ENCODE data around the gene RAB11A.

DNA sequence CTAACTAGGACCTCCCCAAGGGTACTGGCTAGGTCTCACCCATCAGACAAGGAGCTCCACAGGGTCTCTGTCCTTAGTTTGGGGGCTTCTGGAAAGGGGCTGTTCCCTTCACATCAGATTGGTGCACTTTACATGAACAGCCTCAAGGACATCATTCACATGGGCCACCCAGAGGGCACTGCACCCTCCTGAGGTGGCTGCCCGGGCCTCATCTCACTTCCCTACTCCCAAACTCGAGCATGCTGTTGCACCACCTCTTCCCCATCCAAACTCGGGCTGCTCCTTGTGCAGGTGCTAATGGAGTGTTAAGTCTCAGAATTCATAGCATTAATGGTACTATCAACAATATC lies 48.1 kb downstream of the RAB11A start:
- TF ChIP-seq, protein P1, sequence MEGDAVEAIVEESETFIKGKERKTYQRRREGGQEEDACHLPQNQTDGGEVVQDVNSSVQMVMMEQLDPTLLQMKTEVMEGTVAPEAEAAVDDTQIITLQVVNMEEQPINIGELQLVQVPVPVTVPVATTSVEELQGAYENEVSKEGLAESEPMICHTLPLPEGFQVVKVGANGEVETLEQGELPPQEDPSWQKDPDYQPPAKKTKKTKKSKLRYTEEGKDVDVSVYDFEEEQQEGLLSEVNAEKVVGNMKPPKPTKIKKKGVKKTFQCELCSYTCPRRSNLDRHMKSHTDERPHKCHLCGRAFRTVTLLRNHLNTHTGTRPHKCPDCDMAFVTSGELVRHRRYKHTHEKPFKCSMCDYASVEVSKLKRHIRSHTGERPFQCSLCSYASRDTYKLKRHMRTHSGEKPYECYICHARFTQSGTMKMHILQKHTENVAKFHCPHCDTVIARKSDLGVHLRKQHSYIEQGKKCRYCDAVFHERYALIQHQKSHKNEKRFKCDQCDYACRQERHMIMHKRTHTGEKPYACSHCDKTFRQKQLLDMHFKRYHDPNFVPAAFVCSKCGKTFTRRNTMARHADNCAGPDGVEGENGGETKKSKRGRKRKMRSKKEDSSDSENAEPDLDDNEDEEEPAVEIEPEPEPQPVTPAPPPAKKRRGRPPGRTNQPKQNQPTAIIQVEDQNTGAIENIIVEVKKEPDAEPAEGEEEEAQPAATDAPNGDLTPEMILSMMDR (IDR thresholded peaks at IDR 0.05): no peak
- TF ChIP-seq EZH2 (IDR thresholded peaks at IDR 0.05; ENCODE audit: borderline replicate concordance, insufficient read depth, low read depth, low read length, poor library complexity, severe bottlenecking): no peak
